ENCODE measurements around the gene VEGFC.

Gene VEGFC

DNA sequence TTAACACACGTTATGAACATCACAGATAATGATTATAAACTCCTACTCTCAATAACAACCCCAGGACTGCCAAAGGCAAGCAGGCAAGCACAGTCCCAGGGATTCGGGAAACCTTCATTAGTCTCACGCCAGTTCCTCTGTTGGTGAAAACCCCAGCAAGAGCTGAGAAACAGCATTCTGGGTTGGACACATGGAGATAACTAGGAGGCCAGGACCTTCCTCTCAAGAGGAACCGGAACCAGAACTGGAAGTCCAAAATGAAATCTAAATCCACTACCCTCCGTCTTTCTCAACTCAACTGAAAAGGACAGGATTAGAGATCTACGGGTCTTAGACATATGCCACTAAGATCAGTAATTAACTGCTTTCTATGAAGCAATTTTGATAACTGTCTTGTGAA is 3.8 kb downstream of the VEGFC start:
- Mint-ChIP-seq H3K27ac (no peak overlapping the region), H3K4me3 (no peak overlapping the region), H3K4me1 (ENCODE audit: low read depth) (peaks cover 6% of the 10 kb centered on the region), H3K9me3 (no peaks in the 10 kb centered on the region), H3K36me3 (ENCODE audit: low read depth) (no peaks in the 10 kb centered on the region), H3K27me3 (ENCODE audit: low read depth) (peaks cover 35% of the 10 kb centered on the region)
- DNase-seq (ENCODE audit: low spot score) = no peak

DNA sequence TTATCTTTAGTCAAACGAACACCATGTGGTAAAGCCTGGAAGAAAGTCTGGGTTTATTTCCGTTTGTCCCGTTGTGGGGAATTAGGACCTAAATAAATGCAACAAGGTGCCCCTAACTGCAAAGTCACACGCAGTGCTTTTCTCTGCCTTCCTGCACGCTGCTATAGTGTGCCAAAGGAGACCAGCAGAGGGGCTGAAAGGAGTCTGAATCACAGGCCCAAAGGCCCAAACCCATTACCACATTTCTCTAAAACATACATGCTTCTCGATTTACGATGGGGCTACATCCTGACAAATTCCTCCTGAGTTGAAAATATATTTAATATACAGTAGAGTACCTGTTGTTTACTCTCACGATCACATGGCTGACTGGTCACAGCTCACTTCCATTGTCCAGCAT is 4.5 kb downstream of the VEGFC start:
- no peaks in the 10 kb centered on the region for H3K36me3 Mint-ChIP-seq (ENCODE audit: low read depth)
- DNase-seq (ENCODE audit: low spot score) = no peak
- peaks cover 4% of the 10 kb centered on the region for H3K4me1 Mint-ChIP-seq (ENCODE audit: low read depth)
- H3K27me3 Mint-ChIP-seq (ENCODE audit: low read depth) = peaks cover 28% of the 10 kb centered on the region
- H3K9me3 Mint-ChIP-seq = no peaks in the 10 kb centered on the region
- no peak overlapping the region for H3K27ac Mint-ChIP-seq
- no peak overlapping the region for H3K4me3 Mint-ChIP-seq

DNA sequence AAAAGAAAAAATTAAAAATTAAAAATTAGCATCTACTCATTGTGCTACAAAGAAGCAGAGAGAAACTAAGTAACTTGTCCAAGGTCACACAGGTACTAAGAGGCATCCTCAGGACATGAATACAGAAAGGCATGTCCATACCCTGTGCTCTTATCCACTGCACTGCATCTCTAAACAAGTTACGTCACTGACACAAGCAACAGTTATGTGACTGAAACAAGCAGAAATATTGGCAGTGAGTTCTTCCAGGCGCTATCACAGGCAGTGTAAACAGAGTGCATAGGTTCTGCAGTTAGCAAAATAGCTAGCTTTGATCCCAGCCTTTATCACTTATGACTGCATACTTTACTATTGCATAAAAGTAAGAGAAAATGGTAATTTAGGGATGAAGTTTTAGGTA is 7.9 kb downstream of the VEGFC start:
- Mint-ChIP-seq H3K36me3 (ENCODE audit: low read depth) (no peaks in the 10 kb centered on the region), H3K27me3 (ENCODE audit: low read depth) (peaks cover 6% of the 10 kb centered on the region), H3K4me1 (ENCODE audit: low read depth) (no peaks in the 10 kb centered on the region), H3K9me3 (no peaks in the 10 kb centered on the region), H3K4me3 (no peak overlapping the region), H3K27ac (no peak overlapping the region)
- DNase-seq (ENCODE audit: low spot score) = no peak

GRCh38 chr4:176782794-176783193 is 9.9 kb downstream of the VEGFC start:
- no peak overlapping the region for H3K27ac Mint-ChIP-seq
- H3K36me3 Mint-ChIP-seq (ENCODE audit: low read depth) = no peaks in the 10 kb centered on the region
- peaks cover 5% of the 10 kb centered on the region for H3K27me3 Mint-ChIP-seq (ENCODE audit: low read depth)
- H3K4me3 Mint-ChIP-seq = no peak overlapping the region
- H3K9me3 Mint-ChIP-seq = no peaks in the 10 kb centered on the region
- DNase-seq (ENCODE audit: low spot score) = no peak
- H3K4me1 Mint-ChIP-seq (ENCODE audit: low read depth) = no peaks in the 10 kb centered on the region

DNA sequence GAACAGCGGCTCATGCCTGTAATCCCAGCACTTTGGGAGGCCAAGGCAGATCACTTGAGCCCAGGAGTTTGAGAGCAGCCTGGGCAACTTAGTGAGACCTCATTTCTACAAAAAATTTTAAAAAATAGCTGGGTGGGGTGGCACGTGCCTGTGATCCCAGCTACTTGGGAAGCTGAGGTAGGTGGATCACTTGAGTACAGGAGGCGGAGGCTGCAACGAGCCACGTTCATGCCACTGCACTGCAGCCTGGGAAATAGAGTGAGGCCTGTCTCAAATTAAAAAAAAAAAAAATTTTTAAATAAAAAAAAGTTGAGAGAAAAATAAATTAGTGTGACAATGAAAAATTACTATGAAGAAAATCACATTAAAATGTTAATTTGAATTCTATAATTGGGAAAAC is 10.5 kb downstream of the VEGFC start:
- Mint-ChIP-seq H3K9me3 (no peaks in the 10 kb centered on the region), H3K27ac (no peak overlapping the region), H3K4me1 (ENCODE audit: low read depth) (no peaks in the 10 kb centered on the region), H3K36me3 (ENCODE audit: low read depth) (no peaks in the 10 kb centered on the region), H3K4me3 (no peak overlapping the region), H3K27me3 (ENCODE audit: low read depth) (peaks cover 5% of the 10 kb centered on the region)
- DNase-seq (ENCODE audit: low spot score) = no peak

- H3K27ac Mint-ChIP-seq = no peak overlapping the region
- no peaks in the 10 kb centered on the region for H3K4me1 Mint-ChIP-seq (ENCODE audit: low read depth)
- H3K4me3 Mint-ChIP-seq = no peak overlapping the region
- H3K27me3 Mint-ChIP-seq (ENCODE audit: low read depth) = peaks cover 5% of the 10 kb centered on the region
- H3K9me3 Mint-ChIP-seq = no peaks in the 10 kb centered on the region
- no peaks in the 10 kb centered on the region for H3K36me3 Mint-ChIP-seq (ENCODE audit: low read depth)
- no peak for DNase-seq (ENCODE audit: low spot score)
These were observed 11.0 kb downstream of the VEGFC start for GRCh38 chr4:176781739-176782100.

GRCh38 chr4:176780995-176781738 is 11.6 kb downstream of the VEGFC start:
- Mint-ChIP-seq H3K36me3 (ENCODE audit: low read depth) (no peaks in the 10 kb centered on the region), H3K27me3 (ENCODE audit: low read depth) (peaks cover under 1% of the 10 kb centered on the region), H3K9me3 (no peaks in the 10 kb centered on the region), H3K4me1 (ENCODE audit: low read depth) (no peaks in the 10 kb centered on the region), H3K27ac (no peak overlapping the region), H3K4me3 (no peak overlapping the region)
- no peak for DNase-seq (ENCODE audit: low spot score)

DNA sequence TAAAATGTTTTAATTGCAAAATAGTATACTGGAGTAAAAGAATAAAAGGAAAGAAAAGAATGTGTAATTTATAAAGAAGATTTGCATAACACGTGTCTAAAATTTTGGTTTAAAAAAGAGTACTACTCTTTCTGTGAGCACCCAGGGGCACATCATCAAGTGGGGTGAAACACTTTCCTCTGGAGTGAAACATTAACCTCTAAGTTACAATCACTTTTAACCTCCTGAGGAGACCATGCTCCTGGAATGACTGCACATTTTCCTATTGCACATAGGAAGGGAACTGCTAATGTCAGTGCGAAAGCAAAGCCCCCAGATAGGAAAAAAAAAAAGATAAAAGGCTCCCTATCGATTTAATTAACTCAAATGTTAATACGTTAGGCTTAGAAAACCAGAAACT is 13.3 kb downstream of the VEGFC start:
- Mint-ChIP-seq H3K4me3 (no peak overlapping the region), H3K27me3 (ENCODE audit: low read depth) (no peaks in the 10 kb centered on the region), H3K36me3 (ENCODE audit: low read depth) (no peaks in the 10 kb centered on the region), H3K4me1 (ENCODE audit: low read depth) (no peaks in the 10 kb centered on the region), H3K9me3 (no peaks in the 10 kb centered on the region), H3K27ac (no peak overlapping the region)
- DNase-seq (ENCODE audit: low spot score) = no peak

DNA sequence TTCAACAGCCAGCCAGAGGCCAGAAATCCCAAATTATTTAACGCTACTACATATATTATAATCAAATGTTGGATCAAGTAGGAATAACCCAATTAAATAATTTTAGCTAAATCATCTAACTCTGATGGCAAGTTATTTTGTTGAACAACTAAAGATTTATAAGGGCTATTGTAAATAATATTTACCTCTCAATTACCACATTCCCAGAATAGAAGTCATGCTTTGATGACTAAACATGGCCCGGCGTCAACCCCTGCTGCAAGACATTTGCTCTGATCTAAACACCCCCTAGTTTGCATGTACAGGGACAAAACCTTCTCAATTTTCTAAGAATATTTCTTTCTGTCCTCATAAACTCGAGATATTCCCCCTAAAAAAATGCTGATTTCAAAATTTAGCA is 14.2 kb downstream of the VEGFC start:
- Mint-ChIP-seq H3K36me3 (ENCODE audit: low read depth) (no peaks in the 10 kb centered on the region), H3K27me3 (ENCODE audit: low read depth) (no peaks in the 10 kb centered on the region), H3K9me3 (no peaks in the 10 kb centered on the region), H3K4me3 (no peak overlapping the region), H3K27ac (no peak overlapping the region), H3K4me1 (ENCODE audit: low read depth) (no peaks in the 10 kb centered on the region)
- DNase-seq (ENCODE audit: low spot score) = no peak

DNA sequence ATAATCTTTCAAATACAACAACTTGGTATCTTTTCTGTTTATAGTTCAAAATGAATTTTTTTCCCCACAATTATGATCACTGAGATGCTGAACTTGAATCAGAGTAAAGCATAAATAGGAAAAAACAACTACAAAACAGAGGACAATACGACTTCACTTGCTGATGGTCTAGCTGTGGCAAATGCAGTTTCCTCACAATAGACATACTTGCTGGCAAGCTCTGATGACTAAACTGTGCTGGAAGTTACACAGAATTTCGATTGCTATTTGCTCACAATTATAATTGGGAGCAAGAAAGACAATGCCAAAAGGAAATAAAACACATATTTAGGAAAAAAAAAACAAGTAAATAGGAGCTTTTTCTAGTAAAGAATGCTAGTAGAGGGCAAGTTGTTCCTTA is 14.7 kb downstream of the VEGFC start:
- Mint-ChIP-seq H3K4me1 (ENCODE audit: low read depth) (no peaks in the 10 kb centered on the region), H3K27ac (no peak overlapping the region), H3K4me3 (no peak overlapping the region), H3K9me3 (no peaks in the 10 kb centered on the region), H3K27me3 (ENCODE audit: low read depth) (no peaks in the 10 kb centered on the region), H3K36me3 (ENCODE audit: low read depth) (no peaks in the 10 kb centered on the region)
- no peak for DNase-seq (ENCODE audit: low spot score)

GRCh38 chr4:176775338-176775737 is 17.4 kb downstream of the VEGFC start:
- Mint-ChIP-seq H3K9me3 (no peaks in the 10 kb centered on the region), H3K4me1 (ENCODE audit: low read depth) (no peaks in the 10 kb centered on the region), H3K4me3 (no peak overlapping the region), H3K27me3 (ENCODE audit: low read depth) (no peaks in the 10 kb centered on the region), H3K27ac (no peak overlapping the region), H3K36me3 (ENCODE audit: low read depth) (no peaks in the 10 kb centered on the region)
- DNase-seq (ENCODE audit: low spot score) = no peak

DNA sequence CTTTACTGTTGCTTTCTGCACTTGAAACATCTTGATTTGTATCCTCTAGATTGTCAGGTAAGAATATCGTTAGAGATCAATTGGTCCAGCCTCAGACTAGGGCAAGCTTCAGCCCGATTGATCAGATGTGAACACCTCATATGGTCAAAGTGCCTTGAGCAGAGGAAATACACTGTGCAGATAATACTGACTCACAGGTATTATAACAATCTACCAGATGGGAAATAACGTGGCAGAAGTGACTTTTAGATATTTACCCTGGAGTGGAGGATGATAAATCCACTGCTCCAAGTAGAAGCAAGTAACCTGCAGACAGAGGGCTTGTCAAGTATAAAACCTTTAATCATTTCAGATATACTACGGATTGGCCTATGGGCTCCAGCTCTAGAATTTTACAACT is 17.9 kb downstream of the VEGFC start:
- Mint-ChIP-seq H3K4me3 (no peak overlapping the region), H3K27ac (no peak overlapping the region), H3K27me3 (ENCODE audit: low read depth) (no peaks in the 10 kb centered on the region), H3K4me1 (ENCODE audit: low read depth) (no peaks in the 10 kb centered on the region), H3K9me3 (no peaks in the 10 kb centered on the region), H3K36me3 (ENCODE audit: low read depth) (no peaks in the 10 kb centered on the region)
- DNase-seq (ENCODE audit: low spot score) = no peak

DNA sequence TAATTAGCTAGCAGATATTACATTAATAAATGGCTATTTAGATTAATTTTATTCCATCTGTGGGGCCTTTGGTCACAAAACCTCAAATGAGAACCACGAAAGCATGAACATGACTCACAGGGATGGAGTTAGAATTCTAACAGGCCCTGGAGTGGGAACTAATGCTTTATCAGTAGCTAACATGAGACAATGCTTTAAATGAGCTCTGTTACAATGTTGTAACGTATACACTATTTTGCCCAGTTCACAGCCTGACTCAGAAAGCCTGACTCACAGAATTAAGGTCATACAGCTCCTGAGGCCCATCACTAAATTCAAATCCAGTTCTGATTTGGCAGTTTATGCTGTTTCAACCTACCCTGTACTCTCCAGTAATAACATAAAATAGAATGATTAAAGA is 23.2 kb downstream of the VEGFC start:
- H3K4me1 Mint-ChIP-seq (ENCODE audit: low read depth) = no peaks in the 10 kb centered on the region
- no peaks in the 10 kb centered on the region for H3K9me3 Mint-ChIP-seq
- no peak overlapping the region for H3K27ac Mint-ChIP-seq
- H3K27me3 Mint-ChIP-seq (ENCODE audit: low read depth) = no peaks in the 10 kb centered on the region
- H3K4me3 Mint-ChIP-seq = no peak overlapping the region
- no peaks in the 10 kb centered on the region for H3K36me3 Mint-ChIP-seq (ENCODE audit: low read depth)
- no peak for DNase-seq (ENCODE audit: low spot score)

GRCh38 chr4:176767183-176767582 is 25.5 kb downstream of the VEGFC start:
- DNase-seq (ENCODE audit: low spot score) = no peak
- Mint-ChIP-seq H3K9me3 (no peaks in the 10 kb centered on the region), H3K27me3 (ENCODE audit: low read depth) (no peaks in the 10 kb centered on the region), H3K36me3 (ENCODE audit: low read depth) (no peaks in the 10 kb centered on the region), H3K4me1 (ENCODE audit: low read depth) (no peaks in the 10 kb centered on the region), H3K27ac (no peak overlapping the region), H3K4me3 (no peak overlapping the region)

DNA sequence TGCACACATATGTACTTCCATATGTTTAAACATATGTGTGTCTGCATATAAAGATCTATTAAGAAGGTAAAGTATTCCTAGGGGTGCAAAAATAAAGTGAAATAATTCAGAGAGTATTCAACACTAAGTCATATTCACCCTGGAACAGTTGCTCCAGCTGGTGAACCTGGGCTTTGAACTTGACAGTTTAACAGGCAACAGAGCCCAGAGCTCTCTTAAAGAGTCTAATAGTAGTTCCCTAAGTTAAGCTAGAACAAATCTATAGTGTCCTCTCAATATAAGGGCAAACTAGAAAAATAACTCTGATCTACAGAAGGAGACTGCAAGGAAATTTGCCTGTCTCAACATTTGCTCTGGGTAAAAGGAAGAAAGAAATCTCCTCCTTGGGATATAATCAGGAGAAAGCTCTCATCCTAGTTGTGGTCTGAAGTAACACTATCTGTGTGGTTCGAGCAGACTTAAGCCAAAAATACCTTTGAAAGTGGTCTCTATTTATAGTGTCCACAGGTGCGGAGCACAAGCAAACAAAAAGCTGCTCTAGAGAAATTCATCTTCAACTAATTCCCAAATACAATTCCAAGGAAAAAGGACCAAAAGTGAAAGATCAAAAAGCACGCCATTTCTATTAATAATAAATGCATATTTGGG is 29.9 kb downstream of the VEGFC start:
- H3K4me3 Mint-ChIP-seq = no peak overlapping the region
- H3K27ac Mint-ChIP-seq = no peak overlapping the region
- DNase-seq (ENCODE audit: low spot score) = no peak
- no peaks in the 10 kb centered on the region for H3K4me1 Mint-ChIP-seq (ENCODE audit: low read depth)
- H3K27me3 Mint-ChIP-seq (ENCODE audit: low read depth) = no peaks in the 10 kb centered on the region
- no peaks in the 10 kb centered on the region for H3K9me3 Mint-ChIP-seq
- H3K36me3 Mint-ChIP-seq (ENCODE audit: low read depth) = no peaks in the 10 kb centered on the region

Data from T-helper 2 cell treated with Interferon-gamma antibody and Interleukin-4, amounts not matched to agents 5 μg/mL and 100 μg/mL, for 36 hours (primary cell).